ENCODE measurements around the gene CTNNA2.

Gene CTNNA2

GRCh38 chr2:79620679-79621078 lies 107.8 kb downstream of the CTNNA2 start:
- H3K79me2 ChIP-seq (ENCODE audit: control insufficient read depth, insufficient read depth, low read length, poor library complexity) = no peaks in the 10 kb centered on the region
- no peak overlapping the region for H4K91ac ChIP-seq (ENCODE audit: low read depth, low read length)
- H3K14ac ChIP-seq (ENCODE audit: low read length) = no peak overlapping the region
- no peak overlapping the region for H4K12ac ChIP-seq (ENCODE audit: low read depth, low read length)
- no peak overlapping the region for H2BK12ac ChIP-seq (ENCODE audit: low read length)
- H2AFZ ChIP-seq (ENCODE audit: insufficient read depth, low read length, poor library complexity) = no peak overlapping the region
- no peak for DNase-seq
- WGBS (ENCODE audit: extremely low coverage, insufficient coverage, insufficient read length) = no CpG with 5 or more reads among the region's 2 CpGs
- no peak overlapping the region for H3K4ac ChIP-seq (ENCODE audit: low read depth, low read length)
- H3K27me3 ChIP-seq (ENCODE audit: insufficient read depth, low read length) = no peaks in the 10 kb centered on the region
- H3K4me1 ChIP-seq (ENCODE audit: control insufficient read depth in 1 of 2, insufficient read depth in 2 of 2, low read length in 2 of 2) = peaks cover 2% of the 10 kb centered on the region in 2 experiments
- no peak overlapping the region for H3K9ac ChIP-seq (ENCODE audit: low read length)
- H3K27ac ChIP-seq (ENCODE audit: low read depth, low read length) = no peak overlapping the region
- peaks cover 2% of the 10 kb centered on the region for H3K9me3 ChIP-seq (ENCODE audit: insufficient read depth, low read depth, low read length)
- no peak overlapping the region for H2BK5ac ChIP-seq (ENCODE audit: low read depth, low read length, poor library complexity)
- H3K4me3 ChIP-seq (ENCODE audit: low read depth, low read length) = no peak overlapping the region
- no peak overlapping the region for H2BK120ac ChIP-seq (ENCODE audit: insufficient read depth, low read length, poor library complexity)
- no peaks in the 10 kb centered on the region for H3K36me3 ChIP-seq (ENCODE audit: control insufficient read depth in 1 of 2, insufficient read depth in 2 of 2, low read length in 2 of 2)
- H3K79me1 ChIP-seq (ENCODE audit: low read length) = no peaks in the 10 kb centered on the region
- no peak overlapping the region for H2AK5ac ChIP-seq (ENCODE audit: low read length)
- no peak overlapping the region for H3K23ac ChIP-seq (ENCODE audit: low read length)
- no peak overlapping the region for H4K8ac ChIP-seq (ENCODE audit: low read depth, low read length)
- no peak overlapping the region for H3K4me2 ChIP-seq (ENCODE audit: low read length)
- H3K18ac ChIP-seq (ENCODE audit: low read length) = no peak overlapping the region

- Histone ChIP-seq H3K9me3 (ENCODE audit: insufficient read depth, low read depth, low read length) (peaks cover 2% of the 10 kb centered on the region), H2BK120ac (ENCODE audit: insufficient read depth, low read length, poor library complexity) (no peak overlapping the region), H3K18ac (ENCODE audit: low read length) (no peak overlapping the region), H3K79me1 (ENCODE audit: low read length) (no peaks in the 10 kb centered on the region), H4K12ac (ENCODE audit: low read depth, low read length) (no peak overlapping the region), H3K79me2 (ENCODE audit: control insufficient read depth, insufficient read depth, low read length, poor library complexity) (no peaks in the 10 kb centered on the region), H3K4me2 (ENCODE audit: low read length) (no peak overlapping the region), H3K4me3 (ENCODE audit: low read depth, low read length) (no peak overlapping the region), H3K14ac (ENCODE audit: low read length) (no peak overlapping the region), H2BK12ac (ENCODE audit: low read length) (no peak overlapping the region), H3K36me3 (ENCODE audit: control insufficient read depth in 1 of 2, insufficient read depth in 2 of 2, low read length in 2 of 2) (no peaks in the 10 kb centered on the region), H2AFZ (ENCODE audit: insufficient read depth, low read length, poor library complexity) (no peak overlapping the region), H3K9ac (ENCODE audit: low read length) (no peak overlapping the region), H3K27me3 (ENCODE audit: insufficient read depth, low read length) (no peaks in the 10 kb centered on the region), H2AK5ac (ENCODE audit: low read length) (no peak overlapping the region), H3K4ac (ENCODE audit: low read depth, low read length) (no peak overlapping the region), H4K8ac (ENCODE audit: low read depth, low read length) (no peak overlapping the region), H3K23ac (ENCODE audit: low read length) (no peak overlapping the region), H2BK5ac (ENCODE audit: low read depth, low read length, poor library complexity) (no peak overlapping the region), H3K27ac (ENCODE audit: low read depth, low read length) (no peak overlapping the region), H4K91ac (ENCODE audit: low read depth, low read length) (no peak overlapping the region), H3K4me1 (ENCODE audit: control insufficient read depth in 1 of 2, insufficient read depth in 2 of 2, low read length in 2 of 2) (no peaks in the 10 kb centered on the region)
- DNase-seq = no peak
- no CpG with 5 or more reads among the region's 6 CpGs for WGBS (ENCODE audit: extremely low coverage, insufficient coverage, insufficient read length)
Measured at GRCh38 chr2:79621252-79621651, 108.4 kb downstream of the CTNNA2 start.

DNA sequence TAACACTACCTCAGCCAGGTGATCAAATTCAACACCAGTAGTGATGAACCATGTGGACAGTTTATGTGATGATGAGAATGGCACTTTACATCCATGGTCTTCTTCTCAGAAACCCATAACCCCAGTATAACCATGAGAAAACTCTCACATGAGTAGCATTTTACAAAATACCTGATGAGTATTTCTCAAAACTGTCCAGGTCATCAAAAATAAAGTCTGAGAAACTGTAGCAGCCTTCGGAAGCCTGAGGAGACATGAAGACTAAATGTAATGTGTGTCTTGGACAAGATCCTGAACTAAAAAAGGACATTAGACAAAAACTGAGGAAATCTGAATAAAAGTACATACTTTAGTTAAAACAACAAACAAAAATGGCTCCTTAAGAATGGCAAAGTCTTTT lies 108.9 kb downstream of the CTNNA2 start:
- no peak overlapping the region for H3K4me2 ChIP-seq (ENCODE audit: low read length)
- H4K91ac ChIP-seq (ENCODE audit: low read depth, low read length) = no peak overlapping the region
- H3K4me1 ChIP-seq (ENCODE audit: control insufficient read depth in 1 of 2, insufficient read depth in 2 of 2, low read length in 2 of 2) = no peaks in the 10 kb centered on the region
- WGBS (ENCODE audit: extremely low coverage, insufficient coverage, insufficient read length) = no CpG with 5 or more reads among the region's 1 CpG
- H2BK5ac ChIP-seq (ENCODE audit: low read depth, low read length, poor library complexity) = no peak overlapping the region
- H3K9ac ChIP-seq (ENCODE audit: low read length) = no peak overlapping the region
- H2AFZ ChIP-seq (ENCODE audit: insufficient read depth, low read length, poor library complexity) = no peak overlapping the region
- H3K79me2 ChIP-seq (ENCODE audit: control insufficient read depth, insufficient read depth, low read length, poor library complexity) = no peaks in the 10 kb centered on the region
- no peaks in the 10 kb centered on the region for H3K27me3 ChIP-seq (ENCODE audit: insufficient read depth, low read length)
- H3K4me3 ChIP-seq (ENCODE audit: low read depth, low read length) = no peak overlapping the region
- no peak overlapping the region for H2BK12ac ChIP-seq (ENCODE audit: low read length)
- H3K9me3 ChIP-seq (ENCODE audit: insufficient read depth, low read depth, low read length) = peaks cover 2% of the 10 kb centered on the region
- H2BK120ac ChIP-seq (ENCODE audit: insufficient read depth, low read length, poor library complexity) = no peak overlapping the region
- H3K4ac ChIP-seq (ENCODE audit: low read depth, low read length) = no peak overlapping the region
- no peak overlapping the region for H4K12ac ChIP-seq (ENCODE audit: low read depth, low read length)
- H2AK5ac ChIP-seq (ENCODE audit: low read length) = no peak overlapping the region
- no peak for DNase-seq
- H3K14ac ChIP-seq (ENCODE audit: low read length) = no peak overlapping the region
- no peak overlapping the region for H3K23ac ChIP-seq (ENCODE audit: low read length)
- no peak overlapping the region for H3K18ac ChIP-seq (ENCODE audit: low read length)
- no peak overlapping the region for H3K27ac ChIP-seq (ENCODE audit: low read depth, low read length)
- H3K36me3 ChIP-seq (ENCODE audit: control insufficient read depth in 1 of 2, insufficient read depth in 2 of 2, low read length in 2 of 2) = no peaks in the 10 kb centered on the region
- H4K8ac ChIP-seq (ENCODE audit: low read depth, low read length) = no peak overlapping the region
- H3K79me1 ChIP-seq (ENCODE audit: low read length) = no peaks in the 10 kb centered on the region

- WGBS (ENCODE audit: extremely low coverage, insufficient coverage, insufficient read length) = no CpG with 5 or more reads among the region's 3 CpGs
Measured at GRCh38 chr2:79622508-79622907, 109.7 kb downstream of the CTNNA2 start.

More at GRCh38 chr2:79622508-79622907, 109.7 kb downstream of the CTNNA2 start:
- Histone ChIP-seq H2BK5ac (ENCODE audit: low read depth, low read length, poor library complexity) (no peak overlapping the region), H3K79me2 (ENCODE audit: control insufficient read depth, insufficient read depth, low read length, poor library complexity) (no peaks in the 10 kb centered on the region), H3K4me1 (ENCODE audit: control insufficient read depth in 1 of 2, insufficient read depth in 2 of 2, low read length in 2 of 2) (no peaks in the 10 kb centered on the region), H3K23ac (ENCODE audit: low read length) (no peak overlapping the region), H3K4me3 (ENCODE audit: low read depth, low read length) (no peak overlapping the region), H2AFZ (ENCODE audit: insufficient read depth, low read length, poor library complexity) (no peak overlapping the region), H3K9ac (ENCODE audit: low read length) (no peak overlapping the region), H4K91ac (ENCODE audit: low read depth, low read length) (no peak overlapping the region), H3K27me3 (ENCODE audit: insufficient read depth, low read length) (no peaks in the 10 kb centered on the region), H4K8ac (ENCODE audit: low read depth, low read length) (no peak overlapping the region), H3K9me3 (ENCODE audit: insufficient read depth, low read depth, low read length) (peaks cover 2% of the 10 kb centered on the region), H3K4ac (ENCODE audit: low read depth, low read length) (no peak overlapping the region), H3K36me3 (ENCODE audit: control insufficient read depth in 1 of 2, insufficient read depth in 2 of 2, low read length in 2 of 2) (no peaks in the 10 kb centered on the region), H3K14ac (ENCODE audit: low read length) (no peak overlapping the region), H2BK120ac (ENCODE audit: insufficient read depth, low read length, poor library complexity) (no peak overlapping the region), H4K12ac (ENCODE audit: low read depth, low read length) (no peak overlapping the region), H3K18ac (ENCODE audit: low read length) (no peak overlapping the region), H3K4me2 (ENCODE audit: low read length) (no peak overlapping the region), H2BK12ac (ENCODE audit: low read length) (no peak overlapping the region), H3K79me1 (ENCODE audit: low read length) (no peaks in the 10 kb centered on the region), H3K27ac (ENCODE audit: low read depth, low read length) (no peak overlapping the region), H2AK5ac (ENCODE audit: low read length) (no peak overlapping the region)
- DNase-seq = no peak
